Measurements from ENCODE around the gene C17orf107. TPM values are rescaled to one million over a fixed set of nuclear protein-coding genes. Genes with fewer than 3 reads are reported as not detected.

C17orf107 gene
- polyA plus RNA-seq, 1 donor from 2014 or later = 0.45 TPM

DNA sequence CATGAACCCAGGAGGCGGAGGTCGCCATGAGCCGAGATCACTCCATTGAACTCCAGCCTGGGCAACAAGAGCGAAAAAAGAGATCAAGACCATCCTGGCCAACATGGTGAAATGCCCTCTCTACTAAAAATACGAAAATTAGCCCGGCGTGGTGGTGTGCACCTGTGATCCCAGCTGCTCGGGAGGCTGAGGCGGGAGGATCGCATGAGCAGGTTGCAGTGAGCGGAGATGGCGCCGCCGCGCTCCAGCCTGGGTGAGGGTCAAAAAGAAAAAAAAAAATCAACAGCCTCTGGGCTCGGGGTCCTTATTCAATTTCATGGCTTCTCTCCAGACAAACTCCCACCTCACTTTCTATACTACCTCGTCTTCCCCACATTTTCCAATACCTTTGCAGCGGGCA lies 29.5 kb downstream of the C17orf107 start:
- no peak for TF ChIP-seq POLR2AphosphoS5 (IDR thresholded peaks at IDR 0.05)
- no peak for TF ChIP-seq TAF1 (IDR thresholded peaks at IDR 0.05; ENCODE audit: low read depth)
- TF ChIP-seq, protein P1, sequence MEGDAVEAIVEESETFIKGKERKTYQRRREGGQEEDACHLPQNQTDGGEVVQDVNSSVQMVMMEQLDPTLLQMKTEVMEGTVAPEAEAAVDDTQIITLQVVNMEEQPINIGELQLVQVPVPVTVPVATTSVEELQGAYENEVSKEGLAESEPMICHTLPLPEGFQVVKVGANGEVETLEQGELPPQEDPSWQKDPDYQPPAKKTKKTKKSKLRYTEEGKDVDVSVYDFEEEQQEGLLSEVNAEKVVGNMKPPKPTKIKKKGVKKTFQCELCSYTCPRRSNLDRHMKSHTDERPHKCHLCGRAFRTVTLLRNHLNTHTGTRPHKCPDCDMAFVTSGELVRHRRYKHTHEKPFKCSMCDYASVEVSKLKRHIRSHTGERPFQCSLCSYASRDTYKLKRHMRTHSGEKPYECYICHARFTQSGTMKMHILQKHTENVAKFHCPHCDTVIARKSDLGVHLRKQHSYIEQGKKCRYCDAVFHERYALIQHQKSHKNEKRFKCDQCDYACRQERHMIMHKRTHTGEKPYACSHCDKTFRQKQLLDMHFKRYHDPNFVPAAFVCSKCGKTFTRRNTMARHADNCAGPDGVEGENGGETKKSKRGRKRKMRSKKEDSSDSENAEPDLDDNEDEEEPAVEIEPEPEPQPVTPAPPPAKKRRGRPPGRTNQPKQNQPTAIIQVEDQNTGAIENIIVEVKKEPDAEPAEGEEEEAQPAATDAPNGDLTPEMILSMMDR (IDR thresholded peaks at IDR 0.05; ENCODE audit: poor library complexity, severe bottlenecking) = no peak
- TF ChIP-seq SMC3 (conservative IDR thresholded peaks at IDR 0.05; ENCODE audit: poor library complexity) = no peak
- no peak for TF ChIP-seq MXI1 (conservative IDR thresholded peaks at IDR 0.05; ENCODE audit: poor library complexity, severe bottlenecking)
- TF ChIP-seq RAD21 (conservative IDR thresholded peaks at IDR 0.05) = no peak
- Histone ChIP-seq H2AFZ (ENCODE audit: low read depth, low read length) (no peak overlapping the region), H3K79me2 (replicated peaks; ENCODE audit: insufficient read depth, low read length) (no peaks in the 10 kb centered on the region), H3F3A (ENCODE audit: insufficient read depth, low read length, poor library complexity, severe bottlenecking) (no peaks in the 10 kb centered on the region), H4K20me1 (ENCODE audit: insufficient read depth) (no peaks in the 10 kb centered on the region), H3K4me3 (ENCODE audit: low read length) (no peak overlapping the region), H3K27ac (ENCODE audit: low read length) (no peak overlapping the region), H3K36me3 (ENCODE audit: insufficient read depth, low read length) (no peaks in the 10 kb centered on the region), H3K9ac (ENCODE audit: low read length) (no peak overlapping the region), H3K4me2 (ENCODE audit: low read length) (no peak overlapping the region), H3K9me2 (ENCODE audit: insufficient read depth, low read length) (no peaks in the 10 kb centered on the region), H3K27me3 (ENCODE audit: insufficient read depth, low read depth, low read length) (no peaks in the 10 kb centered on the region), H3K9me3 (ENCODE audit: low read length) (no peaks in the 10 kb centered on the region)

DNA sequence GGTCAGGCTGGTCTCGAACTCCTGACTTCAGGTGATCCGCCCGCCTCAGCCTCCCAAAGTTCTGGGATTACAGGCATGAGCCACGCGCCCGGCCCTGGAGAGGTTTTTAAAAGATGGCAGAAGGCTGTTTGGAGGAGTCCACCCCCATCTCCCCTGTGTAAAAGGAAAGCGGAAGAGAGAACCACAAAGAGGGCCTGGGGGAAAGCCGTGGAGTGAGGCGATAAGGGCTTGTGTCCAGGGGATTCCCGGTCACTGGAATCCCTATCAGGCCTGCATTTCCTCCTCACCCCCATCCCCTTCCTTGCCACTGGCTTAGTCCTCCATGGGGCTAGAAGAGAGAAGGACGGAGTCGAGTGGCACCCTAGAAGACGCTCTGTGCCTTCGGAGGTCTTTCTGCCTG lies 32.6 kb downstream of the C17orf107 start, which contains the start of gene GP1BA:
Gene GP1BA, plus strand, starts transcription at position 315 of the 400 bp plus-strand sequence. CDS start 328 bp downstream, outside the sequence.
- Histone ChIP-seq H3K9ac (ENCODE audit: low read length) (no peak within 1 kb of the TSS), H3K79me2 (replicated peaks; ENCODE audit: insufficient read depth, low read length) (no peaks in the 10 kb centered on the region), H3K9me2 (ENCODE audit: insufficient read depth, low read length) (no peaks in the 10 kb centered on the region), H3K27ac (ENCODE audit: low read length) (no peak within 1 kb of the TSS), H4K20me1 (ENCODE audit: insufficient read depth) (no peaks in the 10 kb centered on the region), H3K9me3 (ENCODE audit: low read length) (no peaks in the 10 kb centered on the region), H2AFZ (ENCODE audit: low read depth, low read length) (no peak within 1 kb of the TSS), H3K36me3 (ENCODE audit: insufficient read depth, low read length) (no peaks in the 10 kb centered on the region), H3K4me3 (ENCODE audit: low read length) (no peak within 1 kb of the TSS), H3K27me3 (ENCODE audit: insufficient read depth, low read depth, low read length) (no peaks in the 10 kb centered on the region), H3F3A (ENCODE audit: insufficient read depth, low read length, poor library complexity, severe bottlenecking) (no peaks in the 10 kb centered on the region), H3K4me2 (ENCODE audit: low read length) (no peak within 1 kb of the TSS)
- TF ChIP-seq EZH2 (IDR thresholded peaks at IDR 0.05; ENCODE audit: borderline replicate concordance, insufficient read depth, low read length, poor library complexity, severe bottlenecking) (no peak), SMC3 (conservative IDR thresholded peaks at IDR 0.05; ENCODE audit: poor library complexity) (no peak), EP300 (conservative IDR thresholded peaks at IDR 0.05; ENCODE audit: poor library complexity, severe bottlenecking) (no peak), TAF1 (IDR thresholded peaks at IDR 0.05; ENCODE audit: low read depth) (no peak), RAD21 (conservative IDR thresholded peaks at IDR 0.05) (no peak), MXI1 (conservative IDR thresholded peaks at IDR 0.05; ENCODE audit: poor library complexity, severe bottlenecking) (no peak), REST (IDR thresholded peaks at IDR 0.05; ENCODE audit: borderline replicate concordance) (no peak)
- TF ChIP-seq, protein P1 (IDR thresholded peaks at IDR 0.05; ENCODE audit: poor library complexity, severe bottlenecking) = no peak

All from neural cell (in vitro differentiated cells).